HG02852 (cell line): ENCODE data around the gene YAP1.

ENCODE experiments used
- ATAC-seq: cut with Tn5 transposase; IDR thresholded peaks from one replicate; pipeline ENCODE4 v1.9.1; 2021; ENCODE audit warnings: mild to moderate bottlenecking, moderate library complexity; ENCODE audit not compliant: unreplicated experiment

YAP1 gene

DNA sequence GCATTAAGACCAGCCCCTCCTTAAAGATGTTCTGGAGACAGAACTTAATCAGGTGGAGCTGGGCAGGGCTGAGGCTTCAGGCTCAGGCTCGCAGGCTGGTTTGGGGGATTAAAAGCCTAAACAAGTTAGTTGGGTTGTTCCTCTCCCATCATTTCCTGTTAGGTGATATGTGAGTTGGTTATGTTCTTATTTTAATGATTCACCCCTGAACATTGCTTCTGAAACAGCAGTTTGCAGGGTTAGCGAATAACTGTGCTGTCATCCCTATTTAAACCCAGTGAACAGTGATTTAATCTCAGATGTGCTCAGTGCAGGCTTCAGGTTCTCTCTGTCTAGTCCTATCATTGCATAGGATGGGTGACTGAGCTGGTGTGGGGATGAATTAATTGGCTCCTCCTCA lies 159.7 kb downstream of the YAP1 start:
- no peak for ATAC-seq

DNA sequence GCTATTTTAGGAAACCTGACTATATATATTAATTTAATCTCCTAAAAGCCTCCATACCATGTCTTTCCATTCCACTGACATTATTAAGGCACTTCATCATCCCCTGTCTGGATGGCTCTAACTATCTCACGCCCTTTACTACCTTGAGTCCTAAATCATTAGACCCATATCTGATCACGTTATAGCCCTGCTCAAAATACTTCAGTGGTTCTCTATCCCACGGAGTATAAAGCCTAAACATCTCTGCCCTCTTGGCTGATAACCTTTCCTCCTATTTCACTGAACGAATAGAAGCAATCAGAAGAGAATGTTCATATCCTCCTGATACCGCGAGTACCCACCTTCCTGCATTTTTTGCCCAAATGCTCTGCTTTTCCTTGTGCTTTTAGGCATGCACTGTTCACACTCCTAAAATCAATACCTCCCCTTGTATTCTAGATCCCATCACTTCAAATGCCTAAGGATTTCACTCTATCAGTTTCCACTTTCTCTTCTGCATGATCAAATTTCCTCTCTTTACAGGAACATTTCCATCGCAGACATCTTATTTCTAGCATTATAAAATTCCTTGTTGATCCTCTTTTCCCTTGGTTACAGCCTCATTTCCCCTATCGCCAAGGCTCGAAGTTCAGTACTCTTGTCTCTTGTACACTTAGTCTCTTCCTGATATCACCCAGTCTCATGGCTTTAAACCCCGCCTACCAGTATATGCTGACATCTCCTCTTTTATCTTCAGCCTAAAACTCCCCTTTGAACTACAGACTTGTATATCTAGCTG lies 162.0 kb downstream of the YAP1 start:
- no peak for ATAC-seq

DNA sequence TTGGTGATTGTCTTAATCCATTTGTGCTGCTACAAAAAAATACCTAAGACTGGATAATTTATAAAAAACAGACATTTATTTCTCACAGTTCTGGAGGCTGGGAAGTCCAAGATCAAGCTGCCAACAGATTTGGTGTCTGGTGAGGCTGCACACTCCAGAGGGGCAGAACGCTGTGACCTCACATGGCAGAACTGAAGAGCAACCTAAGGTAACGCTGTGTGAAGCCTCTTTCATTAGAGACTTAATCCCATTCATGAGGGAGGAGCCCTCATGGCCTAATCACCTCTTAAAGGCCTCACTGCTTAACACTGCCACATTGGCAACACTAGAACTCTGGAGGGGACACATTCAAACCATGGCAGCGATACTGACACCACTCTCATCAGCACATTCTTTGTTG lies 164.4 kb downstream of the YAP1 start:
- ATAC-seq = no peak

DNA sequence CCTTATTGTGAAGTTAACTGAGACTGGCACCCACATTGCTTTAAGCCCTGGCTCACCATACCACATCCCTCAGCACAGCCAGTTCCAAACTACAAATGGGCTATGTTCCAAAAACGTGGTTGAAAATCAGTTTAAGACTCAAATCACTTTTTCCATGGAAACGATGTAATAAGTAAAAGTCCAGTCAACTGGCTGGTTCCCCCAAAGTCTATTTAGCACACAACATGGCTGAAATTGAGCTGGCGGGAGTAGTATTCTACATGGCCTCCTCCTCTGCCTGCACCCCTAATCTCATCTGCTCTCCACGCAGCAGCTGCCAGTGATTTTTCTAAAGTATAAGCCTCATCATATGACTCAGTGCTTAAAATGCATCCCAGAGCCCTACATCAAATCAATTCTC lies 166.1 kb downstream of the YAP1 start:
- no peak for ATAC-seq

DNA sequence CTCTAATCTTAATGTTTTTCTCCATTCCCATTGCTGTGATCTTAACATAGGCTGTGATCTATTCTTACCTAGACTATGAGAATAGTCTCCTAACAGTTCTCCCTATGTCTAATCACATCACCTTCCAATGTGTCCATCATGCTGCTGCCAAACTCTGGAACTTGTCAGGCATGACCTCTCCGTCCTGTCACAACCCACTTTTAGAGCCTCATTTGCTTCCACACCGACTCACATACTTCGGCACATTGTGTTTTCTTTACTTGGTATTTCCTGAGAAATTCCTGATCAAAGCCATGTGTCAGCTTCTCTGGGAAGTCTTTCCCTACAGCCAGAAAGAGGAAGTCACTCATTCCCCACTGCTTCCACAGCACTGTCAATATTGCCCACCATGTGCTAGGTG lies 166.5 kb downstream of the YAP1 start:
- no peak for ATAC-seq

DNA sequence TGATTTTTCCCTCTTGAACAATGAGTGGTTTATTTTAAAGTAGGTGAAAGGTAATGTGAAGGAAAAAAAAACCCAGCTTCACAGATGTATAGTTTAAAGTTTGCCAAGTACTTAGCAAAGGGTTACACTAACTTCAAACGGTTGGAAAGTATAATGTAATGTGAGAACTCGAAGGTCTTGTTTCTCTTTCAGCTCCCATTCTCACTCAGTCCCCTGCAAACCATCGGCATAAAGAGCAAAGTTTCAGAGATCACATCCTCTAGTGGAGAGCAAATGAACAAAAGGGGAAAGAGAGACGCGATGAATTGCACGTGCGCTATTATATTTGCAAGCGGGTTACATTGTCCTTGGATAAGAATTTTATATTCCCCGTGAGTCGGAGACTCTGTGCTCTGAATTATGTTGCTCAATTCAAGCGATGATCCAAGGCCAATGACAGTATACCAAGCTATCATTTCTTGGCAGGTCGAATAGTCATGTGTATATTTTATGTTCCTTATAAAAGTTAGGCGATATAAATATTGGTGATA lies 169.5 kb downstream of the YAP1 start:
- ATAC-seq = peak; percentile 98

DNA sequence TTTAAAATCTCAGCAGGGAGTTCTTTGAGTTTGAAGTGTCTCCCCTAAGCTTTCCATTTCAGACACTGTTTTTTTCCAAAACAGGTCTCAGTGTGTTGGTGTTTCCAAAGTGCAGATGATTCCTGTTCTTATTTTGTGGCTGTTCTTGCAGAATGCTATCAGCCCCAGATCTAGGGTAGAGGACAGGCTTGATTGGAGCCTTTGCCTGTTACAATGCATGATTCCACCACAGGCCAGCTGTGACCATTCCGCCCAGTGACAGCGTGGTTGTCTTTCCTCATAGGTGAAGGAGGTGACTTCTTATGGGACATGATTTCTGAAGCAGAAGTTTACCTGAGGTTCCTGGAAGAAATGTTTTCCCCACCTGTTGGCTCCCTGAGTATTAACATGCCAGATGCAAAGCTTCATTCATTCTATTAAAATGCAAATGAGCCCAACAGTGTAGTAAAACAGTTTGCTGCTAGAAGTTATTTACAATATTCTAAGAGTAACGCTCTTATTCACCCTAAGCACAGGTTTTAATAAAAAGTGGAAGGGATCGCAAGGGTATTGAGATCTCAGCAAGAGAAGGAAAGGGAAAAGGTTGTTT lies 170.1 kb downstream of the YAP1 start:
- no peak for ATAC-seq
